HG03025 (cell line): ENCODE measurements around the gene CDC5L.
A peak's percentile ranks its signal among the peaks of the same experiment; 100 is the strongest.

ENCODE experiments used
- ATAC-seq: cut with Tn5 transposase; IDR thresholded peaks from one replicate; pipeline ENCODE4 v1.9.1; 2021; ENCODE audit warnings: mild to moderate bottlenecking, moderate library complexity; ENCODE audit not compliant: unreplicated experiment, low FRiP score

CDC5L gene

GRCh38 chr6:44472250-44472945 lies 84.9 kb downstream of the CDC5L start:
- no peak for ATAC-seq

GRCh38 chr6:44473393-44474189 lies 86.1 kb downstream of the CDC5L start:
- no peak for ATAC-seq

GRCh38 chr6:44474190-44474631 lies 86.7 kb downstream of the CDC5L start:
- ATAC-seq: no peak

GRCh38 chr6:44474643-44475042 lies 87.1 kb downstream of the CDC5L start:
- ATAC-seq: no peak

- no peak for ATAC-seq
These were observed 87.9 kb downstream of the CDC5L start for GRCh38 chr6:44475417-44475778.

- ATAC-seq: peak; percentile 67
These were observed 88.4 kb downstream of the CDC5L start for GRCh38 chr6:44475779-44476434.

GRCh38 chr6:44476849-44477248 lies 89.3 kb downstream of the CDC5L start:
- no peak for ATAC-seq

- ATAC-seq: no peak
These were observed 89.9 kb downstream of the CDC5L start for GRCh38 chr6:44477293-44477894.

- ATAC-seq: no peak
These were observed 90.7 kb downstream of the CDC5L start for GRCh38 chr6:44478158-44478557.

- ATAC-seq: no peak
These were observed 91.2 kb downstream of the CDC5L start for GRCh38 chr6:44478591-44479254.

GRCh38 chr6:44480097-44480541 lies 92.6 kb downstream of the CDC5L start:
- ATAC-seq: no peak

- ATAC-seq: no peak
These were observed 93.5 kb downstream of the CDC5L start for GRCh38 chr6:44481056-44481455.

GRCh38 chr6:44481760-44482159 lies 94.3 kb downstream of the CDC5L start:
- ATAC-seq: no peak

- no peak for ATAC-seq
These were observed 98.3 kb downstream of the CDC5L start for GRCh38 chr6:44485601-44486401.

GRCh38 chr6:44487002-44487401 lies 99.5 kb downstream of the CDC5L start:
- ATAC-seq: no peak

GRCh38 chr6:44487586-44487985 lies 100.1 kb downstream of the CDC5L start:
- ATAC-seq: no peak

- no peak for ATAC-seq
These were observed 102.6 kb downstream of the CDC5L start for GRCh38 chr6:44489910-44490604.

GRCh38 chr6:44493132-44493531 lies 105.6 kb downstream of the CDC5L start:
- no peak for ATAC-seq

- ATAC-seq: no peak
These were observed 106.1 kb downstream of the CDC5L start for GRCh38 chr6:44493593-44493992.
